Right ventricle myocardium inferior (tissue), 1 donor: ENCODE measurements around the gene STK32B. TPM values are rescaled to one million over a fixed set of nuclear protein-coding genes. Genes with fewer than 3 reads are reported as not detected.

Experiments used
- ATAC-seq: fragments of 200-7000 bp; cut with Tn5 transposase; one replicate; pipeline ENCODE4 v1.9.1; 2020; ENCODE audit warnings: mild to moderate bottlenecking, moderate library complexity
- DNase-seq: peaks from one replicate; pipeline ENCODE4 v3.0.0; 2021; ENCODE audit errors: missing footprints
- intact Hi-C: fragments of 100-400 bp; cut with DNase I; formaldehyde crosslinking; loops from one replicate; pipeline ENCODE4 v1.11.0; 2022
- total RNA-seq: library from RNA; stranded (reverse); fragmentation: NEBNext Ultra II Directional; extraction: Animal tissue kit (Norgen Biotek cat#: 25700); gene quantifications from one replicate; pipeline ENCODE4 v1.2.1, GENCODE V29; 2021
- donor health status: DM: no; HTN: yes; CAD: no; lungs with severe emphysema.

Gene STK32B
- total RNA-seq, 1 donor from 2014 or later: 0.89 TPM

- intact Hi-C loops: no loop called here
- ATAC-seq (no peak), DNase-seq (no peak)
Measured at GRCh38 chr4:5357870-5358269, 306.6 kb downstream of the STK32B start.

GRCh38 chr4:5361968-5362367 lies 310.7 kb downstream of the STK32B start:
- DNase-seq: no peak
- intact Hi-C loops: no loop called here
- no peak for ATAC-seq

- DNase-seq (no peak), ATAC-seq (no peak)
- intact Hi-C loops: no loop called here
Measured at GRCh38 chr4:5364406-5364805, 313.1 kb downstream of the STK32B start.

- DNase-seq (no peak), ATAC-seq (no peak)
- intact Hi-C loops: no loop called here
Measured at GRCh38 chr4:5365071-5366008, 314.1 kb downstream of the STK32B start.

- ATAC-seq (no peak), DNase-seq (no peak)
- intact Hi-C loops: no loop called here
Measured at GRCh38 chr4:5366009-5366386, 314.7 kb downstream of the STK32B start.

GRCh38 chr4:5366421-5366820 lies 315.1 kb downstream of the STK32B start:
- intact Hi-C loops: no loop called here
- DNase-seq: no peak

GRCh38 chr4:5368426-5368825 lies 317.1 kb downstream of the STK32B start:
- intact Hi-C loops: no loop called here
- ATAC-seq (no peak), DNase-seq (no peak)

More at GRCh38 chr4:5366421-5366820, 315.1 kb downstream of the STK32B start:
- ATAC-seq: no peak

- DNase-seq: no peak
- ATAC-seq: no peak
- intact Hi-C loops: no loop called here
Measured at GRCh38 chr4:5370286-5370685, 319.0 kb downstream of the STK32B start.

- ATAC-seq: no peak
- no peak for DNase-seq
- intact Hi-C loops: no loop called here
Measured at GRCh38 chr4:5371415-5372190, 320.3 kb downstream of the STK32B start.

GRCh38 chr4:5372198-5372597 lies 320.9 kb downstream of the STK32B start:
- ATAC-seq: no peak
- DNase-seq: no peak
- intact Hi-C loops: no loop called here

- ATAC-seq (no peak), DNase-seq (no peak)
- intact Hi-C loops: no loop called here
Measured at GRCh38 chr4:5373327-5373726, 322.0 kb downstream of the STK32B start.

- intact Hi-C loops: no loop called here
- ATAC-seq: no peak
- DNase-seq: no peak
Measured at GRCh38 chr4:5374592-5374991, 323.3 kb downstream of the STK32B start.

- ATAC-seq (no peak), DNase-seq (no peak)
- intact Hi-C loops: no loop called here
Measured at GRCh38 chr4:5374994-5375393, 323.7 kb downstream of the STK32B start.

- intact Hi-C loops: no loop called here
- ATAC-seq: no peak
- no peak for DNase-seq
Measured at GRCh38 chr4:5376015-5376414, 324.7 kb downstream of the STK32B start.

GRCh38 chr4:5378002-5378401 lies 326.7 kb downstream of the STK32B start:
- DNase-seq (no peak), ATAC-seq (no peak)
- intact Hi-C loops: no loop called here

GRCh38 chr4:5379895-5380294 lies 328.6 kb downstream of the STK32B start:
- ATAC-seq (no peak), DNase-seq (no peak)
- intact Hi-C loops: no loop called here

GRCh38 chr4:5381961-5382441 lies 330.7 kb downstream of the STK32B start:
- no peak for DNase-seq
- intact Hi-C loops: no loop called here
- ATAC-seq: no peak

- DNase-seq (no peak), ATAC-seq (no peak)
- intact Hi-C loops: no loop called here
Measured at GRCh38 chr4:5383191-5383980, 332.1 kb downstream of the STK32B start.

GRCh38 chr4:5385741-5386311 lies 334.5 kb downstream of the STK32B start:
- intact Hi-C loops: no loop called here
- ATAC-seq (peak; percentile 70), DNase-seq (no peak)
